Mucosa of descending colon (tissue), 3 donors: ENCODE data around the gene SCAF4. TPM values are rescaled to one million over a fixed set of nuclear protein-coding genes. Genes with fewer than 3 reads are reported as not detected.
"Not testable (repeated sequence)": the region's sequence is repeated elsewhere in the genome, so short reads cannot be mapped to it uniquely, and the experiment has no call there.

Experiments
- ATAC-seq: fragments of 200-7000 bp; cut with Tn5 transposase; one replicate; pipeline ENCODE4 v1.9.1; 2020; ENCODE audit warnings: mild to moderate bottlenecking, moderate library complexity
- DNase-seq, 3 donors: peaks; one replicate each; pipeline ENCODE4 v3.0.0-alpha.2; 2020
- H3K36me3 ChIP-seq: fragments of 200-600 bp; one replicate; pipeline ENCODE4 v1.8.0; 2021; ENCODE audit warnings: low read depth, mild to moderate bottlenecking
- H3K4me1 ChIP-seq: fragments of 200-600 bp; one replicate; pipeline ENCODE4 v1.8.0; 2021; ENCODE audit warnings: low read depth, mild to moderate bottlenecking
- H3K4me3 ChIP-seq: fragments of 200-600 bp; one replicate; pipeline ENCODE4 v1.8.0; 2021; ENCODE audit warnings: mild to moderate bottlenecking
- H3K9me3 ChIP-seq: fragments of 200-600 bp; one replicate; pipeline ENCODE4 v1.8.0; 2021; ENCODE audit warnings: mild to moderate bottlenecking
- intact Hi-C, 2 donors: fragments of 100-400 bp; cut with DNase I in 1 of 2; cut with micrococcal nuclease in 1 of 2; formaldehyde crosslinking; loops; one replicate each; pipeline versions ENCODE4 v1.11.0 to v1.11.1; 2022; cut with DNase I, micrococcal nuclease
- total RNA-seq, 3 donors: library from RNA; stranded (reverse); fragmentation: NEBNext Ultra II Directional in 2 of 3; extraction: Animal tissue kit (Norgen Biotek cat#: 25700) in 2 of 3; gene quantifications; one replicate each; pipeline versions ENCODE4 v1.2.1 to v1.2.4, GENCODE V29; 2021 to 2023
- TF ChIP-seq, protein P1 (sequence below): fragments of 200-600 bp; IDR thresholded peaks from one replicate; pipeline ENCODE4 v1.8.0; 2022; ENCODE audit warnings: antibody characterized with exemption, mild to moderate bottlenecking
- donor health status: DM: no; HTN: no; CAD: no; lungs with moderate emphysema.
- donor health status: DM: no; HTN: no; CAD: no.
- donor health status: DM: no; HTN: yes; CAD: no.

Gene SCAF4
- total RNA-seq, 3 donors from 2014 or later: 35.7 to 39.7 (median 38.4) TPM

DNA sequence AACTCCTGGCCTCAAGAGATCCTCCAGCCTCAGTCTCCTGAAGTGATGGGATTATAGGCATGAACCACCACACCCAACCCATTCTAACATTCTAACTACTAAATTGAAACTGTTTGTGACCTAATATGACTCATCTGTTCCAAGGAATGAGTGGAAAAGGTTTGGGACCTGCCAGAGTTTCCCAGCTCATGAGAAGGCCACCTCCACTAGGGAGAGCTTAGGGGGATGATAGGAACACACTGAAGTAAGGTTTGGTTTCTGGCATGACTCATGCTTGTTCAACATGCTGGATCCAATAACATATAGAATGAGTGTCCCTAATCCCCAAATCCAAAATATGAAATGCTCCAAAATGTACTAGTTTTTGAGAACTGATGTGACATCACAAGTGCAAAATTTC, 18.9 kb upstream of the SCAF4 start:
- DNase-seq: no peak
- intact Hi-C loops: no loop called here
- no peaks in the 10 kb centered on the region for H3K9me3 ChIP-seq
- no peak for ATAC-seq
- H3K4me1 ChIP-seq: no peaks in the 10 kb centered on the region
- TF ChIP-seq, protein P1, sequence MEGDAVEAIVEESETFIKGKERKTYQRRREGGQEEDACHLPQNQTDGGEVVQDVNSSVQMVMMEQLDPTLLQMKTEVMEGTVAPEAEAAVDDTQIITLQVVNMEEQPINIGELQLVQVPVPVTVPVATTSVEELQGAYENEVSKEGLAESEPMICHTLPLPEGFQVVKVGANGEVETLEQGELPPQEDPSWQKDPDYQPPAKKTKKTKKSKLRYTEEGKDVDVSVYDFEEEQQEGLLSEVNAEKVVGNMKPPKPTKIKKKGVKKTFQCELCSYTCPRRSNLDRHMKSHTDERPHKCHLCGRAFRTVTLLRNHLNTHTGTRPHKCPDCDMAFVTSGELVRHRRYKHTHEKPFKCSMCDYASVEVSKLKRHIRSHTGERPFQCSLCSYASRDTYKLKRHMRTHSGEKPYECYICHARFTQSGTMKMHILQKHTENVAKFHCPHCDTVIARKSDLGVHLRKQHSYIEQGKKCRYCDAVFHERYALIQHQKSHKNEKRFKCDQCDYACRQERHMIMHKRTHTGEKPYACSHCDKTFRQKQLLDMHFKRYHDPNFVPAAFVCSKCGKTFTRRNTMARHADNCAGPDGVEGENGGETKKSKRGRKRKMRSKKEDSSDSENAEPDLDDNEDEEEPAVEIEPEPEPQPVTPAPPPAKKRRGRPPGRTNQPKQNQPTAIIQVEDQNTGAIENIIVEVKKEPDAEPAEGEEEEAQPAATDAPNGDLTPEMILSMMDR: no peak
- no peak overlapping the region for H3K4me3 ChIP-seq
- H3K36me3 ChIP-seq: no peaks in the 10 kb centered on the region

DNA sequence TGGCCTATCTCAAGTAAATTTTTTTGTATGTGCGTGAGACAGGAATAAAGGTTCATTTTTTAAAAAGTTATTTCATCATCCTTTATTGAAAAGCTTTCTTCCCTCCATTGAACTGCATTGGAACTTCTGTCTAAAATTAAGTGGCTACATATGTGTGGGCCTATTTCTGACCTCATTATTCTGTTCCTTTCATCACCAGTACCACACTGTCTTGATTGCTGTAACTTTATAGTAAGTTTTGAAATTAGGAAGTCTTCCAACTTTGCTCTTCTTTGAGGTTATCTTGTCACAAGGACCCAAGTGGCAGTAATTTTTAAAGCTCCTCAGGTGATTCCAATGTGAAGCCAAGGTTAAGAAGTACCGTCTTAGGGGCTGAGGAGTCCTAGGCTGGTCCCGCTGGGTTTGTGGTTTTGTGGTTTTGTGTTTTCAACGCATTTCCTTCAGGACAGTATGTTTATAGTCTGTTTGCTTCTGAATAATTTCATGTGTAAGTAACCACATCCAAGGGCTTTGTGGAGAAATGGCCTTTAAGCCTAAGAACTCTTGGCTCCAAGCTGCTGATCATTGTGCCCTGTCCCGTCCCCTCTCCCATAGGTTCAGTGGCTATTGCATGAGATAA, 12.4 kb upstream of the SCAF4 start:
- ATAC-seq (no peak), DNase-seq (no peak)
- no peak overlapping the region for H3K4me3 ChIP-seq
- intact Hi-C loops: no loop called here
- no peaks in the 10 kb centered on the region for H3K36me3 ChIP-seq
- TF ChIP-seq, protein P1: no peak
- no peaks in the 10 kb centered on the region for H3K9me3 ChIP-seq
- no peaks in the 10 kb centered on the region for H3K4me1 ChIP-seq

DNA sequence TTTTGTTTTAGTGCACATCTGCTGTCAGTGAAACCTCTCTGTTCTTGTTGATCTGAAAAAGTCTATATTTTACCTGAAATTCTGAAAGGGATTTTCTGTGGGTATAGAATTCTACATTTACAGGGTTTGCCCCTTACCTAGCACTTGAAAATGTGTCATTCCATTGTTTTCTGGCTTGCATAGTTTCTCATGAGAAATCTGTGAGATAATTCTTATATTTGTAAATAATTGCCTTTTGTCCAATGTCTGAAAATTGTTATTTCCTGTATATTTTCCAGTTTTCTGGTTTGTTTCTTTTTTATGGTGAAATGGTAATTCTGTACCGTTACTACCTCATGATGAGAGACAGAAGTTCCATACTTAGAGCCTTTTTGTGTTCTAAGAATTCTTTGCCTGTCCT, 11.8 kb upstream of the SCAF4 start:
- Histone ChIP-seq H3K4me1 (no peaks in the 10 kb centered on the region), H3K36me3 (no peaks in the 10 kb centered on the region), H3K4me3 (no peak overlapping the region), H3K9me3 (no peaks in the 10 kb centered on the region)
- no peak for DNase-seq
- intact Hi-C loops: no loop called here
- ATAC-seq: no peak
- TF ChIP-seq, protein P1: no peak

DNA sequence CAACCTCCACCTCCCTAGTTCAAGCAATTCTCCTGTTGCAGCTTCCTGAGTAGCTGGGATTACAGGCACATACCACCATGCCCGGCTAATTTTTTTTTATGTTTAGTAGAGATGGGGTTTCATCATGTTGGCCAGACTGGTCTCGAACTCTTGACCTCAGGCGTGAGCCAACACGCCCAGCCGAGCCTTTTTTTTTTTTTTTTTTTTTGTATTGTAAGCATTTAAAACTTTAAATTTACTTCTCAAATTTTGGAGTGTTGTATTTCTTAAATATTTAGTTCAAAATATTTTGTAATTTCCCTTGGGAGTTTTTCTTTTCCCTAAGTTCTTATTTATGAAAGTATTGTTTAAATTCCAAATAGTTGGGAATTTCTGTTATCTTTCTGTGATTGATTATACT, 9.2 kb upstream of the SCAF4 start:
- ATAC-seq: no peak

DNA sequence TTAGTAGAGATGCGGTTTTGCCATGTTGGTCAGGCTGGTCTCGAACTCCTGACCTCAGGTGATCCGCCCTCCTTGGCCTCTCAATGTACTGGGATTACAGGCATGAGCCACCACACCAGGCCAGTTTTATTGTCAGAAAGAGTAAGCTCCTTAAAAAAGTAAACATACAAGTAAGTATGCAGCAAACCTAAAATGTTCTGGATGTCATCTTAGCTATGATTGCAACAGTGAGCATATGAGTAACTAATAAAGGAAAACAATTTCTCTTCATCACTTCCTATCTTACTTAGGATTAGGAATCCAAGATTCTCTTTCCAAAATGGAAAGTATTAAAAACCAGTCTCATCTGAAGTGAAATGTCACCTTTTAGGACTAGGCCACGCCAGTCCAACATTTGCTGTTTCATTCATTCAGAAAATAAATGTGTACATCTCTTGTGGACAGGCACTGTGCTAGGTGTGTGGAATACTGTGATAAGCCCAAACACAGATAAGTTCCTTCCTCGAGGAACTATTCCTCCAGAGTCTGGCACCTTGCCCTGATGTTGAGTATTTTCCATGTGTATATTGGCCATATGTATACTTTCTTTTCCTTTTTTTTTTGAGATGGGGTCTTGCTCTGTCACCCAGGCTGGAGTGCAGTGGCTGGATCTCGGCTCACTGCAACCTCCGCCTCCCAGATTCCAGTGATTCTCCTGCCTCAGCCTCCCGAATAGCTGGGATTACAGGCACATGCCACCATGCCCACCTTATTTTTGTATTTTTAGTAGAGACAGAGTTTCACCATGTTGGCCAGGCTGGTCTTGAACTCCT, 5.9 kb upstream of the SCAF4 start:
- intact Hi-C loops: not testable (repeated sequence)

More for the DNA sequence above, 9.2 kb upstream of the SCAF4 start:
- Histone ChIP-seq H3K36me3 (no peaks in the 10 kb centered on the region), H3K4me1 (no peaks in the 10 kb centered on the region), H3K9me3 (no peaks in the 10 kb centered on the region), H3K4me3 (no peak overlapping the region)
- TF ChIP-seq, protein P1: no peak
- DNase-seq: no peak
- intact Hi-C loops: no loop called here

DNA sequence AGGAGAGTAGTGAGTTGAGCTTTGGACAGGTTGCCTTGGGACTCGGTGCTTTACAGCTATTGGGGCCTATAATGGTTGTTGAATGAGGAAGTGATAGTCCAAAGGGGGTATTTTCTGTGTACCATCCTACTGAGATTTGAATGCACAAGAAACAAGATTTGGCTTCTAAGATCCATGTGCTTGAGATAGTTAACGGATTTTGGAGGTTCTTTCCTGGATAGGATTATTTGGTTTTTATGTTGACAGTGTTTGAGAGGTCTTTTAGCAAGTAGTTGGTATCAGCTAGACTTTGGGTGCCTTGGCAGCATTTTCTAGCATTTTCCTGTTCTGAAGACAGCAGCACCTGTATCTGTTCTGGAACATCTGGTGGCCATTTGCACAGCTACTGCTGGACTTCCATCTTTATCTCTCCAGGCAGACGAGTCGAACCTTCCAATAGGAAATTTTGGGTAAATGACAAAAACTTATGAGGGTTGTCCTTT, 3.6 kb upstream of the SCAF4 start:
- DNase-seq (no peak), ATAC-seq (no peak)
- Histone ChIP-seq H3K4me1 (peaks cover 8% of the 10 kb centered on the region), H3K36me3 (no peaks in the 10 kb centered on the region), H3K4me3 (no peak overlapping the region), H3K9me3 (no peaks in the 10 kb centered on the region)
- TF ChIP-seq, protein P1: no peak
- intact Hi-C loops: no loop called here

More for the DNA sequence above, 5.9 kb upstream of the SCAF4 start:
- ATAC-seq, H3K4me1 ChIP-seq, H3K4me3 ChIP-seq, H3K9me3 ChIP-seq, H3K36me3 ChIP-seq, DNase-seq: not testable (repeated sequence)
